H9 (cell line): ENCODE data around the gene EVL. TPM values are rescaled to one million over a fixed set of nuclear protein-coding genes. Genes with fewer than 3 reads are reported as not detected.

Experiments used
- DNase-seq: peaks from one replicate; pipeline ENCODE4 v3.0.0-alpha.2; 2017
- H2AFZ ChIP-seq: one replicate; pipeline ENCODE4 v1.6.1; 2013; ENCODE audit warnings: mild to moderate bottlenecking, low read length, control low read depth, moderate library complexity
- H2AK5ac ChIP-seq: 2 replicates; pipeline ENCODE4 v1.6.1; 2013; ENCODE audit warnings: low read length, control low read depth, mixed read lengths; ENCODE audit not compliant: insufficient read length
- H2BK120ac ChIP-seq: one replicate; pipeline ENCODE4 v1.6.1; 2013; ENCODE audit warnings: low read depth, mild to moderate bottlenecking, low read length, control low read depth, inconsistent platforms; ENCODE audit not compliant: poor library complexity, severe bottlenecking
- H2BK12ac ChIP-seq: 2 replicates; pipeline ENCODE4 v1.6.1; 2013; ENCODE audit warnings: low read length, control low read depth, mixed read lengths, low read depth; ENCODE audit not compliant: insufficient read length
- H2BK15ac ChIP-seq: 2 replicates; pipeline ENCODE4 v1.6.1; 2013; ENCODE audit warnings: low read depth, low read length, control low read depth
- H2BK20ac ChIP-seq: one replicate; pipeline ENCODE4 v1.6.1; 2013; ENCODE audit warnings: low read depth, mild to moderate bottlenecking, low read length, control low read depth, inconsistent platforms; ENCODE audit not compliant: poor library complexity, severe bottlenecking
- H2BK5ac ChIP-seq: 2 replicates; pipeline ENCODE4 v1.6.1; 2013; ENCODE audit warnings: low read length, control low read depth, mixed read lengths; ENCODE audit not compliant: insufficient read length
- H3K14ac ChIP-seq: 2 replicates; pipeline ENCODE4 v1.6.1; 2013; ENCODE audit warnings: low read length, control low read depth; ENCODE audit not compliant: insufficient read depth
- H3K18ac ChIP-seq: 2 replicates; pipeline ENCODE4 v1.6.1; 2013; ENCODE audit warnings: low read depth, mild to moderate bottlenecking, mixed read lengths, low read length, control low read depth; ENCODE audit not compliant: insufficient read length
- H3K23ac ChIP-seq: 2 replicates; pipeline ENCODE4 v1.6.1; 2013; ENCODE audit warnings: low read length, control low read depth, mixed read lengths, low read depth; ENCODE audit not compliant: insufficient read length
- H3K23me2 ChIP-seq: 2 replicates; pipeline ENCODE4 v1.6.1; 2013; ENCODE audit warnings: low read depth, mild to moderate bottlenecking, mixed read lengths, low read length, control low read depth; ENCODE audit not compliant: insufficient read length, poor library complexity, severe bottlenecking
- H3K27ac ChIP-seq: 2 replicates; pipeline ENCODE4 v1.5.1; 2013; ENCODE audit warnings: low read length, control low read depth, mixed read lengths, low read depth; ENCODE audit not compliant: insufficient read length
- H3K27me3 ChIP-seq: 2 replicates; pipeline ENCODE4 v1.6.1; 2013; ENCODE audit warnings: low read length, control low read depth, inconsistent platforms; ENCODE audit not compliant: insufficient read depth
- H3K4ac ChIP-seq: 2 replicates; pipeline ENCODE4 v1.6.1; 2013; ENCODE audit warnings: low read depth, mild to moderate bottlenecking, control low read depth, inconsistent platforms, low read length, moderate library complexity
- H3K4me1 ChIP-seq: 2 replicates; pipeline ENCODE4 v1.6.1; 2013; ENCODE audit warnings: low read length, control low read depth, inconsistent platforms; ENCODE audit not compliant: insufficient read depth
- H3K4me2 ChIP-seq: 2 replicates; pipeline ENCODE4 v1.6.1; 2013; ENCODE audit warnings: low read length, control low read depth, mixed read lengths; ENCODE audit not compliant: insufficient read length, insufficient read depth
- H3K56ac ChIP-seq: 2 replicates; pipeline ENCODE4 v1.6.1; 2013; ENCODE audit warnings: low read depth, mild to moderate bottlenecking, mixed read lengths, low read length, control low read depth; ENCODE audit not compliant: insufficient read length
- H3K79me1 ChIP-seq: 2 replicates; pipeline ENCODE4 v1.6.1; 2013; ENCODE audit warnings: low read depth, mild to moderate bottlenecking, moderate library complexity, low read length, control low read depth, inconsistent platforms; ENCODE audit not compliant: insufficient read depth, poor library complexity, severe bottlenecking
- H3K79me2 ChIP-seq: 2 replicates; pipeline ENCODE4 v1.6.1; 2013; ENCODE audit warnings: low read length, control low read depth, inconsistent platforms; ENCODE audit not compliant: insufficient read depth
- H3K9ac ChIP-seq: 2 replicates; pipeline ENCODE4 v1.6.1; 2013; ENCODE audit warnings: low read length, control low read depth, mixed read lengths; ENCODE audit not compliant: insufficient read length; ENCODE audit errors: extremely low read depth
- H3K9me3 ChIP-seq: one replicate; pipeline ENCODE4 v1.6.1; 2013; ENCODE audit warnings: low read depth, low read length, inconsistent platforms; ENCODE audit not compliant: control insufficient read depth
- H3T11ph ChIP-seq: one replicate; pipeline ENCODE4 v1.6.1; 2013; ENCODE audit warnings: mild to moderate bottlenecking, low read length, control low read depth, inconsistent platforms
- H4K20me1 ChIP-seq: one replicate; pipeline ENCODE4 v1.6.1; 2013; ENCODE audit not compliant: control insufficient read depth, insufficient read length, insufficient read depth
- H4K5ac ChIP-seq: 2 replicates; pipeline ENCODE4 v1.6.1; 2013; ENCODE audit warnings: low read depth, mild to moderate bottlenecking, mixed read lengths, low read length, control low read depth; ENCODE audit not compliant: insufficient read length
- H4K8ac ChIP-seq: replicated peaks from 2 replicates; pipeline ENCODE4 v1.6.1; 2013; ENCODE audit warnings: low read length, control low read depth, mixed read lengths, low read depth; ENCODE audit not compliant: insufficient read length
- H4K91ac ChIP-seq: 2 replicates; pipeline ENCODE4 v1.6.1; 2013; ENCODE audit warnings: low read depth, mild to moderate bottlenecking, moderate library complexity, mixed read lengths, low read length, control low read depth; ENCODE audit not compliant: insufficient read length
- H3K27ac Mint-ChIP-seq, 3 experiments: 2 replicates in 2 of 3; 3 replicates in 1 of 3; pipeline ENCODE4 v1.8.0; 2020 to 2021; ENCODE audit warnings: mixed read lengths in 3 of 3, mild to moderate bottlenecking in 1 of 3, moderate library complexity in 1 of 3
- H3K27me3 Mint-ChIP-seq: 2 replicates; pipeline ENCODE4 v1.8.0; 2021; ENCODE audit warnings: low read depth, mild to moderate bottlenecking, moderate library complexity, mixed read lengths
- H3K36me3 Mint-ChIP-seq, 3 experiments: 2 replicates in 2 of 3; 3 replicates in 1 of 3; pipeline ENCODE4 v1.8.0; 2020 to 2021; ENCODE audit warnings: low read depth in 3 of 3, mixed read lengths in 3 of 3; ENCODE audit not compliant: insufficient read depth in 1 of 3
- H3K4me1 Mint-ChIP-seq, 2 experiments: 2 replicates each; pipeline ENCODE4 v1.8.0; 2020; ENCODE audit warnings: mixed read lengths in 2 of 2
- H3K4me3 Mint-ChIP-seq, 2 experiments: 2 replicates in 1 of 2; 3 replicates in 1 of 2; pipeline ENCODE4 v1.8.0; 2020 to 2021; ENCODE audit warnings: mild to moderate bottlenecking in 2 of 2, mixed read lengths in 2 of 2, moderate library complexity in 1 of 2
- H3K9me3 Mint-ChIP-seq, 2 experiments: 2 replicates in 1 of 2; 3 replicates in 1 of 2; pipeline ENCODE4 v1.8.0; 2020; ENCODE audit warnings: mild to moderate bottlenecking in 2 of 2, mixed read lengths in 2 of 2, moderate library complexity in 1 of 2
- CTCF ChIP-seq: fragments of 200-600 bp; sonication (generic); conservative IDR thresholded peaks from 3 replicates; pipeline ENCODE4 v1.8.0; 2021; ENCODE audit warnings: antibody characterized with exemption, mild to moderate bottlenecking
- WGBS: extraction: QIAGEN DNeasy Blood & Tissue Kit; methylation state at CpG from one replicate; pipeline ENCODE4 v1.1.7; 2013; ENCODE audit warnings: missing lambda C conversion rate, low lambda C conversion rate, mixed read lengths; ENCODE audit not compliant: insufficient read length; ENCODE audit errors: extremely low coverage; 5-methylcytosine and 5-hydroxymethylcytosine counted together
- total RNA-seq: library from RNA; stranded (reverse); gene quantifications from 2 replicates; pipeline ENCODE4 v1.2.1, GENCODE V29; 2021

The EVL gene
- total RNA-seq, 1 experiment from 2014 or later, result 53.2 TPM

- no peak overlapping the region for H3K4ac ChIP-seq
- H3K27ac Mint-ChIP-seq, result no peak overlapping the region
- no peak overlapping the region for H2BK15ac ChIP-seq
- H2AFZ ChIP-seq, result no peak overlapping the region
- WGBS, result no CpG with 5 or more reads among the region's 6 CpGs
- H3K56ac ChIP-seq, result no peak overlapping the region
- H3K4me3 Mint-ChIP-seq, result no peak overlapping the region
- no peak overlapping the region for H3K4me2 ChIP-seq
- no peak overlapping the region for H2BK20ac ChIP-seq
- no peaks in the 10 kb centered on the region for H3K79me2 ChIP-seq
- H3K14ac ChIP-seq, result no peak overlapping the region
- H2BK5ac ChIP-seq, result no peak overlapping the region
- no peak for TF ChIP-seq CTCF
- peaks cover 2% of the 10 kb centered on the region for H4K20me1 ChIP-seq
- no peak overlapping the region for H3K27ac ChIP-seq
- no peaks in the 10 kb centered on the region for H3K9me3 ChIP-seq
- H3K23ac ChIP-seq, result no peak overlapping the region
- no peak overlapping the region for H3K9ac ChIP-seq
- H3K27me3 Mint-ChIP-seq, result no peaks in the 10 kb centered on the region
- no peak overlapping the region for H2BK12ac ChIP-seq
- H3K27me3 ChIP-seq, result no peaks in the 10 kb centered on the region
- no peak for DNase-seq
- no peaks in the 10 kb centered on the region for H3K79me1 ChIP-seq
- no peaks in the 10 kb centered on the region for H3K4me1 ChIP-seq
- no peak overlapping the region for H4K8ac ChIP-seq
- H4K91ac ChIP-seq, result no peak overlapping the region
- no peak overlapping the region for H4K5ac ChIP-seq
- H3K4me1 Mint-ChIP-seq, result peaks cover 14% of the 10 kb centered on the region in 2 experiments
- H3K36me3 Mint-ChIP-seq, result no peaks in the 10 kb centered on the region
- H3K9me3 Mint-ChIP-seq, result no peaks in the 10 kb centered on the region
- no peaks in the 10 kb centered on the region for H3K23me2 ChIP-seq
- H3K18ac ChIP-seq, result no peak overlapping the region
- H3T11ph ChIP-seq, result no peak overlapping the region
- H2BK120ac ChIP-seq, result no peak overlapping the region
- no peak overlapping the region for H2AK5ac ChIP-seq
Observed at GRCh38 chr14:100115236-100115635, 50.0 kb downstream of the EVL start.
